ENCODE measurements around the gene C6orf89. TPM values are rescaled to one million over a fixed set of nuclear protein-coding genes. Genes with fewer than 3 reads are reported as not detected.

Gene C6orf89
- polyA plus RNA-seq, 1 donor from 2014 or later: 24.6 TPM

DNA sequence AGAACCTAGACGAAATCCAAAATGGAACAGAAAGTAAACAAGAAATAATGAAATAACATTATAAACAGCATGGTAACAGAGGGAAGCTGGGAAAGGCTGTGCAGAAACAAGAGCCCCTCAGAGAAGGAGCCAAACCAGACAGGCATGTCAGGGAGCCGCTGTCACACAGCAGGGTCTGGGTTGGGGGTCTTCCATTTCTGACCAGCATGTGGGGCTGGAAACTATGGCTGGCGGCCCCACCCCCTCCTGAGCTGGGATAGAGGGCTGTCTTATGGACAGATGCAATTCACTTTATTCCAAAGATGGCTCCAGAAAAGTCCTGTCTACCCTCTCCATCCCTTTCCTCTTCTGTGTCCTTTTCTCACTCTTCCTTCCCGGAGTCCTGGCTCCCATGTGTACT, 27.3 kb downstream of the C6orf89 start:
- no peak overlapping the region for H3K27ac ChIP-seq (ENCODE audit: low read length)
- no peak overlapping the region for H2AFZ ChIP-seq (ENCODE audit: low read depth, low read length)
- no peaks in the 10 kb centered on the region for H3K79me2 ChIP-seq (replicated peaks; ENCODE audit: insufficient read depth, low read length)
- no peak overlapping the region for H3K4me3 ChIP-seq (ENCODE audit: low read length)
- no peaks in the 10 kb centered on the region for H4K20me1 ChIP-seq (ENCODE audit: insufficient read depth)
- no peaks in the 10 kb centered on the region for H3K9me3 ChIP-seq (ENCODE audit: low read length)
- no peak overlapping the region for H3K4me2 ChIP-seq (ENCODE audit: low read length)
- no peaks in the 10 kb centered on the region for H3F3A ChIP-seq (ENCODE audit: insufficient read depth, low read length, poor library complexity, severe bottlenecking)
- no peak overlapping the region for H3K9ac ChIP-seq (ENCODE audit: low read length)
- TF ChIP-seq MXI1 (conservative IDR thresholded peaks at IDR 0.05; ENCODE audit: poor library complexity, severe bottlenecking) (no peak), SMC3 (conservative IDR thresholded peaks at IDR 0.05; ENCODE audit: poor library complexity) (no peak), EP300 (conservative IDR thresholded peaks at IDR 0.05; ENCODE audit: poor library complexity, severe bottlenecking) (no peak), EZH2 (IDR thresholded peaks at IDR 0.05; ENCODE audit: borderline replicate concordance, insufficient read depth, low read length, poor library complexity, severe bottlenecking) (no peak), POLR2AphosphoS5 (IDR thresholded peaks at IDR 0.05) (no peak), TAF1 (IDR thresholded peaks at IDR 0.05; ENCODE audit: low read depth) (no peak), RAD21 (conservative IDR thresholded peaks at IDR 0.05) (no peak)
- TF ChIP-seq, protein P1, sequence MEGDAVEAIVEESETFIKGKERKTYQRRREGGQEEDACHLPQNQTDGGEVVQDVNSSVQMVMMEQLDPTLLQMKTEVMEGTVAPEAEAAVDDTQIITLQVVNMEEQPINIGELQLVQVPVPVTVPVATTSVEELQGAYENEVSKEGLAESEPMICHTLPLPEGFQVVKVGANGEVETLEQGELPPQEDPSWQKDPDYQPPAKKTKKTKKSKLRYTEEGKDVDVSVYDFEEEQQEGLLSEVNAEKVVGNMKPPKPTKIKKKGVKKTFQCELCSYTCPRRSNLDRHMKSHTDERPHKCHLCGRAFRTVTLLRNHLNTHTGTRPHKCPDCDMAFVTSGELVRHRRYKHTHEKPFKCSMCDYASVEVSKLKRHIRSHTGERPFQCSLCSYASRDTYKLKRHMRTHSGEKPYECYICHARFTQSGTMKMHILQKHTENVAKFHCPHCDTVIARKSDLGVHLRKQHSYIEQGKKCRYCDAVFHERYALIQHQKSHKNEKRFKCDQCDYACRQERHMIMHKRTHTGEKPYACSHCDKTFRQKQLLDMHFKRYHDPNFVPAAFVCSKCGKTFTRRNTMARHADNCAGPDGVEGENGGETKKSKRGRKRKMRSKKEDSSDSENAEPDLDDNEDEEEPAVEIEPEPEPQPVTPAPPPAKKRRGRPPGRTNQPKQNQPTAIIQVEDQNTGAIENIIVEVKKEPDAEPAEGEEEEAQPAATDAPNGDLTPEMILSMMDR (IDR thresholded peaks at IDR 0.05; ENCODE audit: poor library complexity, severe bottlenecking): no peak
- TF ChIP-seq, protein P2, sequence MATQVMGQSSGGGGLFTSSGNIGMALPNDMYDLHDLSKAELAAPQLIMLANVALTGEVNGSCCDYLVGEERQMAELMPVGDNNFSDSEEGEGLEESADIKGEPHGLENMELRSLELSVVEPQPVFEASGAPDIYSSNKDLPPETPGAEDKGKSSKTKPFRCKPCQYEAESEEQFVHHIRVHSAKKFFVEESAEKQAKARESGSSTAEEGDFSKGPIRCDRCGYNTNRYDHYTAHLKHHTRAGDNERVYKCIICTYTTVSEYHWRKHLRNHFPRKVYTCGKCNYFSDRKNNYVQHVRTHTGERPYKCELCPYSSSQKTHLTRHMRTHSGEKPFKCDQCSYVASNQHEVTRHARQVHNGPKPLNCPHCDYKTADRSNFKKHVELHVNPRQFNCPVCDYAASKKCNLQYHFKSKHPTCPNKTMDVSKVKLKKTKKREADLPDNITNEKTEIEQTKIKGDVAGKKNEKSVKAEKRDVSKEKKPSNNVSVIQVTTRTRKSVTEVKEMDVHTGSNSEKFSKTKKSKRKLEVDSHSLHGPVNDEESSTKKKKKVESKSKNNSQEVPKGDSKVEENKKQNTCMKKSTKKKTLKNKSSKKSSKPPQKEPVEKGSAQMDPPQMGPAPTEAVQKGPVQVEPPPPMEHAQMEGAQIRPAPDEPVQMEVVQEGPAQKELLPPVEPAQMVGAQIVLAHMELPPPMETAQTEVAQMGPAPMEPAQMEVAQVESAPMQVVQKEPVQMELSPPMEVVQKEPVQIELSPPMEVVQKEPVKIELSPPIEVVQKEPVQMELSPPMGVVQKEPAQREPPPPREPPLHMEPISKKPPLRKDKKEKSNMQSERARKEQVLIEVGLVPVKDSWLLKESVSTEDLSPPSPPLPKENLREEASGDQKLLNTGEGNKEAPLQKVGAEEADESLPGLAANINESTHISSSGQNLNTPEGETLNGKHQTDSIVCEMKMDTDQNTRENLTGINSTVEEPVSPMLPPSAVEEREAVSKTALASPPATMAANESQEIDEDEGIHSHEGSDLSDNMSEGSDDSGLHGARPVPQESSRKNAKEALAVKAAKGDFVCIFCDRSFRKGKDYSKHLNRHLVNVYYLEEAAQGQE (IDR thresholded peaks at IDR 0.05; ENCODE audit: borderline replicate concordance): no peak
- H3K27me3 ChIP-seq (ENCODE audit: insufficient read depth, low read depth, low read length): no peaks in the 10 kb centered on the region
- H3K9me2 ChIP-seq (ENCODE audit: insufficient read depth, low read length): no peaks in the 10 kb centered on the region
- H3K36me3 ChIP-seq (ENCODE audit: insufficient read depth, low read length): no peaks in the 10 kb centered on the region

DNA sequence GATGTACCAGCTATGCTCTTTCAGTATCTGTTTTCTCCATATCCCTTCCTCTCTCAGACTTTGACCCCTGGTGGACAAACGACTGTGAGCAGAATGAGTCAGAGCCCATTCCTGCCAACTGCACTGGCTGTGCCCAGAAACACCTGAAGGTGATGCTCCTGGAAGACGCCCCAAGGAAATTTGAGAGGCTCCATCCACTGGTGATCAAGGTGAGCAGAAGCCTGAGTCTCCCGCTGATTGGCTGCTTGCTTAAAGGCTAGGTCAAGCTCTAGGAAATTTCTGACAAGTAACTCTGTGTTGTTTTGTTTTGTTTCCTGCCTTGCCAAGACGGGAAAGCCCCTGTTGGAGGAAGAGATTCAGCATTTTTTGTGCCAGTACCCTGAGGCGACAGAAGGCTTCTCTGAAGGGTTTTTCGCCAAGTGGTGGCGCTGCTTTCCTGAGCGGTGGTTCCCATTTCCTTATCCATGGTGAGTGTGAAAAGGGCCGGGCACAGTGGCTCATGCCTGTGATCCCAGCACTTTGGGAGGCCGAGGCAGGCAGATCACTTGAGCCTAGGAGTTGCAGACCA, 28.6 kb downstream of the C6orf89 start:
- no peaks in the 10 kb centered on the region for H3K79me2 ChIP-seq (replicated peaks; ENCODE audit: insufficient read depth, low read length)
- H3K9me3 ChIP-seq (ENCODE audit: low read length): no peaks in the 10 kb centered on the region
- no peaks in the 10 kb centered on the region for H3K9me2 ChIP-seq (ENCODE audit: insufficient read depth, low read length)
- H3K27ac ChIP-seq (ENCODE audit: low read length): no peak overlapping the region
- no peak for TF ChIP-seq SMC3 (conservative IDR thresholded peaks at IDR 0.05; ENCODE audit: poor library complexity)
- TF ChIP-seq EP300 (conservative IDR thresholded peaks at IDR 0.05; ENCODE audit: poor library complexity, severe bottlenecking): no peak
- no peak for TF ChIP-seq EZH2 (IDR thresholded peaks at IDR 0.05; ENCODE audit: borderline replicate concordance, insufficient read depth, low read length, poor library complexity, severe bottlenecking)
- no peak for TF ChIP-seq POLR2AphosphoS5 (IDR thresholded peaks at IDR 0.05)
- no peak for TF ChIP-seq TAF1 (IDR thresholded peaks at IDR 0.05; ENCODE audit: low read depth)
- no peak for TF ChIP-seq RAD21 (conservative IDR thresholded peaks at IDR 0.05)
- no peak for TF ChIP-seq MXI1 (conservative IDR thresholded peaks at IDR 0.05; ENCODE audit: poor library complexity, severe bottlenecking)
- H3K36me3 ChIP-seq (ENCODE audit: insufficient read depth, low read length): no peaks in the 10 kb centered on the region
- H3K4me2 ChIP-seq (ENCODE audit: low read length): no peak overlapping the region
- no peaks in the 10 kb centered on the region for H4K20me1 ChIP-seq (ENCODE audit: insufficient read depth)
- H3K4me3 ChIP-seq (ENCODE audit: low read length): no peak overlapping the region
- no peak overlapping the region for H2AFZ ChIP-seq (ENCODE audit: low read depth, low read length)
- H3F3A ChIP-seq (ENCODE audit: insufficient read depth, low read length, poor library complexity, severe bottlenecking): no peaks in the 10 kb centered on the region
- H3K27me3 ChIP-seq (ENCODE audit: insufficient read depth, low read depth, low read length): no peaks in the 10 kb centered on the region
- H3K9ac ChIP-seq (ENCODE audit: low read length): no peak overlapping the region

Measured in neural cell (in vitro differentiated cells).